NCI-H748 treated with DMSO at 0.1 percent for 48 hours (cell line): ENCODE measurements around the gene TNRC18.
A peak's percentile ranks its signal among the peaks of the same experiment; 100 is the strongest.

ENCODE experiments used
- DNase-seq: peaks from one replicate; lab custom pipeline; 2025; lab: John Stamatoyannopoulos, UW

TNRC18 gene

GRCh38 chr7:5428478-5429252, 5.0 kb upstream of the TNRC18 start:
- DNase-seq, result no peak

- DNase-seq, result no peak
These were observed 2.5 kb upstream of the TNRC18 start for GRCh38 chr7:5426226-5426475.

GRCh38 chr7:5425507-5426225, 2.0 kb upstream of the TNRC18 start:
- peak; percentile 68 for DNase-seq

- DNase-seq, result peak; percentile 57
These were observed 1.3 kb upstream of the TNRC18 start for GRCh38 chr7:5424749-5425506.

- DNase-seq, result peak; percentile 98
These were observed 528 bp upstream of the TNRC18 start for GRCh38 chr7:5423976-5424748.

GRCh38 chr7:5422396-5423305, 983 bp downstream of the TNRC18 start:
- DNase-seq, result peak; percentile 14

- no peak for DNase-seq
These were observed 1.8 kb downstream of the TNRC18 start for GRCh38 chr7:5421714-5422395.

GRCh38 chr7:5420881-5421713, 2.5 kb downstream of the TNRC18 start:
- DNase-seq, result no peak

GRCh38 chr7:5420067-5420880, 3.4 kb downstream of the TNRC18 start:
- DNase-seq, result no peak

- no peak for DNase-seq
These were observed 4.0 kb downstream of the TNRC18 start for GRCh38 chr7:5419539-5420066.

GRCh38 chr7:5418285-5418582, 5.4 kb downstream of the TNRC18 start:
- no peak for DNase-seq

GRCh38 chr7:5417106-5418071, 6.2 kb downstream of the TNRC18 start:
- DNase-seq, result no peak

- DNase-seq, result no peak
These were observed 8.7 kb downstream of the TNRC18 start for GRCh38 chr7:5414916-5415315.

GRCh38 chr7:5413449-5413786, 10.2 kb downstream of the TNRC18 start:
- no peak for DNase-seq

GRCh38 chr7:5408777-5409176, 14.9 kb downstream of the TNRC18 start:
- no peak for DNase-seq

GRCh38 chr7:5406957-5407945, 16.4 kb downstream of the TNRC18 start:
- no peak for DNase-seq
